ENCODE data around the gene TBX4.

DNA sequence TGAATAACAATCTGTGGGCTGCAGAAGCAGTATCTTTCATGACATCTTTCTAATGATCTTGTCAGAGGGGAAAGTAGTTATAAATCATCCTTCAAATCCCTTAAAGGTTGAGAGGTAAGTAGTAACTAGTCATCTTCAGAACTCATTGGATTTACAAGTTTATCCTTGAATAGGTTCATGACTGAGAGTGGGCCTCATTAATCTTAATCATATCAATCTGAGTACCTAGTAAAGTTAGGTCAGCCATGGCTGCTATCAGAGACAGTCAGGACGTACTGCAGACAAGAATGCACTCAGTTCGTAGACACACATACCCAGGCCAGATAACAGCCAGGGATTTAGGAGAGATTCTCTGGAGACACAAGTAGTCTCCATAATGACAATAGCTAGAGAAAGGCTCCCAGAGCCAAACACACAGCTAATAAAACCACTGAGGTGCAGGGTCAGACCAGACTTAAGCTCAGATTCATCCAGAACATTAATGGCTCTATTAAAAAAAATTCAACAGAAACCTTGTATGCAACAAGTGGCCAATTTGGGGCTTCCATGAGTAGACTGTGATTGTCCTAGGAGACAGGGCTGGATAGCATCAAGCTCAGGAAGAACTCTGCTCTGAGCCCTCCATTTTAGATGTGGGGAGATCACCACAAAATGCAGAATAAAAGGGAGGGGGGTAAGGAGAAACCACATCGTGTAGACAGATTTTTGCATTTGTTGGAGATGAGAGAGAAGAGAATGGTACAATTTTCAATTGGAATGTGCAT, 65.8 kb downstream of the TBX4 start:
- TF ChIP-seq CTCF (conservative IDR thresholded peaks at IDR 0.05 in 1 of 2, IDR thresholded peaks at IDR 0.05 in 1 of 2; ENCODE audit: extremely low read depth in 1 of 2, insufficient read depth in 1 of 2, low read depth in 1 of 2, low read length in 2 of 2), result no peak
- no peak for TF ChIP-seq EZH2 (IDR thresholded peaks at IDR 0.05; ENCODE audit: borderline replicate concordance, low read length)

Data from mammary epithelial cell (primary cell).